Glutamatergic neuron (in vitro differentiated cells): ENCODE measurements around the gene ADAMTSL1. TPM values are rescaled to one million over a fixed set of nuclear protein-coding genes. Genes with fewer than 3 reads are reported as not detected.

Experiments used
- DNase-seq: peaks from one replicate; pipeline ENCODE4 v3.0.0; 2022
- H3K27ac Mint-ChIP-seq: one replicate; pipeline ENCODE4 v1.8.0; 2020; ENCODE audit warnings: mild to moderate bottlenecking, mixed read lengths, inconsistent platforms; ENCODE audit not compliant: unreplicated experiment
- H3K27me3 Mint-ChIP-seq: one replicate; pipeline ENCODE4 v1.8.0; 2020; ENCODE audit warnings: mild to moderate bottlenecking, moderate library complexity, mixed read lengths, inconsistent platforms; ENCODE audit not compliant: unreplicated experiment
- H3K36me3 Mint-ChIP-seq: one replicate; pipeline ENCODE4 v1.8.0; 2020; ENCODE audit warnings: mild to moderate bottlenecking, mixed read lengths, inconsistent platforms; ENCODE audit not compliant: unreplicated experiment
- H3K4me1 Mint-ChIP-seq: one replicate; pipeline ENCODE4 v1.8.0; 2020; ENCODE audit warnings: mild to moderate bottlenecking, low read depth, mixed read lengths, inconsistent platforms; ENCODE audit not compliant: unreplicated experiment
- H3K4me3 Mint-ChIP-seq: one replicate; pipeline ENCODE4 v1.8.0; 2020; ENCODE audit warnings: mild to moderate bottlenecking, mixed read lengths, inconsistent platforms; ENCODE audit not compliant: unreplicated experiment
- H3K9me3 Mint-ChIP-seq: one replicate; pipeline ENCODE4 v1.8.0; 2020; ENCODE audit warnings: mild to moderate bottlenecking, moderate library complexity, mixed read lengths, inconsistent platforms; ENCODE audit not compliant: unreplicated experiment
- CTCF ChIP-seq: fragments of 200-600 bp; sonication (generic); IDR thresholded peaks from one replicate; pipeline ENCODE4 v1.5.0; 2021; ENCODE audit not compliant: partially characterized antibody, unreplicated experiment
- total RNA-seq: library from RNA; stranded (reverse); fragmentation: NEBNext Ultra II Directional; extraction: Animal tissue kit (Norgen Biotek cat#: 25700); gene quantifications from one replicate; pipeline ENCODE4 v1.2.1, GENCODE V29; 2021; ENCODE audit not compliant: unreplicated experiment

Gene ADAMTSL1
- total RNA-seq, 1 donor from 2014 or later, result 0.91 TPM

GRCh38 chr9:18821788-18822187 is 347.8 kb downstream of the ADAMTSL1 start:
- TF ChIP-seq CTCF, result no peak
- Mint-ChIP-seq H3K4me3 (no peak overlapping the region), H3K4me1 (no peaks in the 10 kb centered on the region), H3K27me3 (no peaks in the 10 kb centered on the region), H3K27ac (no peak overlapping the region), H3K9me3 (no peaks in the 10 kb centered on the region), H3K36me3 (no peaks in the 10 kb centered on the region)
- DNase-seq, result no peak

- no peak overlapping the region for H3K27ac Mint-ChIP-seq
- DNase-seq, result no peak
- no peaks in the 10 kb centered on the region for H3K9me3 Mint-ChIP-seq
- no peaks in the 10 kb centered on the region for H3K4me1 Mint-ChIP-seq
- H3K36me3 Mint-ChIP-seq, result no peaks in the 10 kb centered on the region
- no peak overlapping the region for H3K4me3 Mint-ChIP-seq
- no peak for TF ChIP-seq CTCF
- H3K27me3 Mint-ChIP-seq, result no peaks in the 10 kb centered on the region
Observed at GRCh38 chr9:18822850-18823249, 348.9 kb downstream of the ADAMTSL1 start.

GRCh38 chr9:18824095-18824666 is 350.2 kb downstream of the ADAMTSL1 start:
- Mint-ChIP-seq H3K4me3 (no peak overlapping the region), H3K27me3 (no peaks in the 10 kb centered on the region), H3K27ac (no peak overlapping the region), H3K9me3 (no peaks in the 10 kb centered on the region), H3K4me1 (no peaks in the 10 kb centered on the region), H3K36me3 (no peaks in the 10 kb centered on the region)
- no peak for DNase-seq
- TF ChIP-seq CTCF, result no peak

GRCh38 chr9:18825656-18826170 is 351.8 kb downstream of the ADAMTSL1 start:
- no peak for DNase-seq
- Mint-ChIP-seq H3K36me3 (no peaks in the 10 kb centered on the region), H3K4me3 (no peak overlapping the region), H3K4me1 (no peaks in the 10 kb centered on the region), H3K9me3 (no peaks in the 10 kb centered on the region), H3K27me3 (no peaks in the 10 kb centered on the region), H3K27ac (no peak overlapping the region)
- TF ChIP-seq CTCF, result no peak

DNA sequence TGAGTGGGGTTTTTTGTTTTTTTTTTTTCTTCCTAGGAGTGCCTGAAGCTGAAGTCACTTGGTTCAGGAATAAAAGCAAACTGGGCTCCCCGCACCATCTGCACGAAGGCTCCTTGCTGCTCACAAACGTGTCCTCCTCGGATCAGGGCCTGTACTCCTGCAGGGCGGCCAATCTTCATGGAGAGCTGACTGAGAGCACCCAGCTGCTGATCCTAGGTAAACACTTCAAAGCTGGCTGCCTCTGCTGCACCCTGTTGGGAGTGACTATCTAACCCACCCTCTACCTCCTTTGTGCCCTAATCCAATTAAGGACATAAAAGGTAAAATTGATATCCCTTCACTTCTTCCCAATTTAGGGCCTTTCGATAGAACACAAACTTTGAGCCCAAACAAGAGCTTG is 352.3 kb downstream of the ADAMTSL1 start:
- H3K27me3 Mint-ChIP-seq, result no peaks in the 10 kb centered on the region
- no peaks in the 10 kb centered on the region for H3K9me3 Mint-ChIP-seq
- DNase-seq, result no peak
- no peak overlapping the region for H3K27ac Mint-ChIP-seq
- H3K36me3 Mint-ChIP-seq, result no peaks in the 10 kb centered on the region
- no peak for TF ChIP-seq CTCF
- no peaks in the 10 kb centered on the region for H3K4me1 Mint-ChIP-seq
- no peak overlapping the region for H3K4me3 Mint-ChIP-seq
